C4-2B (cell line): ENCODE results near the gene F5.
A peak's percentile ranks its signal among the peaks of the same experiment; 100 is the strongest.

Experiments used
- H3K27ac ChIP-seq: fragments of 450-650 bp; 2 replicates; pipeline ENCODE4 v1.5.1; 2017
- CTCF ChIP-seq: fragments of 450-650 bp; conservative IDR thresholded peaks from 2 replicates; pipeline ENCODE4 v1.5.1; 2017; ENCODE audit warnings: mild to moderate bottlenecking
- ZFX ChIP-seq: fragments of 450-650 bp; IDR thresholded peaks from 2 replicates; pipeline ENCODE4 v1.6.1; 2017

Gene F5

GRCh38 chr1:169604781-169605560 lies 18.7 kb upstream of the F5 start:
- H3K27ac ChIP-seq: no peak overlapping the region
- no peak for TF ChIP-seq CTCF
- TF ChIP-seq ZFX: no peak

GRCh38 chr1:169601096-169601881 lies 15.0 kb upstream of the F5 start:
- TF ChIP-seq ZFX (no peak), CTCF (peak; percentile 60)
- H3K27ac ChIP-seq: no peak overlapping the region

- TF ChIP-seq CTCF: no peak
These were observed 9.8 kb upstream of the F5 start for GRCh38 chr1:169595764-169596711.

GRCh38 chr1:169594391-169594790 lies 8.1 kb upstream of the F5 start:
- no peak overlapping the region for H3K27ac ChIP-seq

More at GRCh38 chr1:169595764-169596711, 9.8 kb upstream of the F5 start:
- no peak overlapping the region for H3K27ac ChIP-seq

GRCh38 chr1:169590932-169591331 lies 4.7 kb upstream of the F5 start:
- H3K27ac ChIP-seq: no peak overlapping the region
- TF ChIP-seq ZFX (no peak), CTCF (no peak)

More at GRCh38 chr1:169594391-169594790, 8.1 kb upstream of the F5 start:
- no peak for TF ChIP-seq CTCF
- TF ChIP-seq ZFX: no peak

GRCh38 chr1:169588785-169589485 lies 2.7 kb upstream of the F5 start:
- TF ChIP-seq ZFX (no peak), CTCF (no peak; the same call in 1 of the 2 replicates)
- no peak overlapping the region for H3K27ac ChIP-seq
